Activated CD4-positive, alpha-beta T cell treated with anti-CD3 and anti-CD28 coated beads, Interleukin-2, amount 10 ng/mL, durations not matched to agents 7 days and 5 days (primary cell): Measurements from ENCODE around the gene COX7A2L. TPM values are rescaled to one million over a fixed set of nuclear protein-coding genes. Genes with fewer than 3 reads are reported as not detected.
A peak's percentile ranks its signal among the peaks of the same experiment; 100 is the strongest.

ENCODE experiments used
- CTCF ChIA-PET: fragments of 350-600 bp; sonication (Branson Sonifier 250); formaldehyde crosslinking; loops from one replicate; lab custom pipeline; 2021; ENCODE audit warnings: antibody characterized with exemption; lab: Charles Lee
- POLR2A ChIA-PET: fragments of 350-600 bp; sonication (Branson Sonifier 250); formaldehyde crosslinking; loops from one replicate; lab custom pipeline; 2021; ENCODE audit warnings: antibody characterized with exemption; lab: Charles Lee
- DNase-seq: peaks from one replicate; pipeline ENCODE4 v3.0.0-alpha.2; 2020
- H3K27ac Mint-ChIP-seq: one replicate; pipeline ENCODE4 v1.8.0; 2021; ENCODE audit warnings: mild to moderate bottlenecking, moderate library complexity, mixed read lengths
- H3K27me3 Mint-ChIP-seq: one replicate; pipeline ENCODE4 v1.8.0; 2021; ENCODE audit warnings: mixed read lengths
- H3K36me3 Mint-ChIP-seq: one replicate; pipeline ENCODE4 v1.8.0; 2021; ENCODE audit warnings: low read depth, mixed read lengths
- H3K4me1 Mint-ChIP-seq: one replicate; pipeline ENCODE4 v1.8.0; 2021; ENCODE audit warnings: mixed read lengths
- H3K4me3 Mint-ChIP-seq: one replicate; pipeline ENCODE4 v1.8.0; 2021; ENCODE audit warnings: mild to moderate bottlenecking, moderate library complexity, mixed read lengths
- H3K9me3 Mint-ChIP-seq: one replicate; pipeline ENCODE4 v1.8.0; 2021; ENCODE audit warnings: mixed read lengths
- total RNA-seq, 2 experiments: library from RNA; stranded (reverse); gene quantifications; one replicate each; pipeline ENCODE4 v1.2.3, GENCODE V29; 2021

Gene COX7A2L
- total RNA-seq, 2 experiments from 2014 or later, result 86.4 to 92.1 TPM

DNA sequence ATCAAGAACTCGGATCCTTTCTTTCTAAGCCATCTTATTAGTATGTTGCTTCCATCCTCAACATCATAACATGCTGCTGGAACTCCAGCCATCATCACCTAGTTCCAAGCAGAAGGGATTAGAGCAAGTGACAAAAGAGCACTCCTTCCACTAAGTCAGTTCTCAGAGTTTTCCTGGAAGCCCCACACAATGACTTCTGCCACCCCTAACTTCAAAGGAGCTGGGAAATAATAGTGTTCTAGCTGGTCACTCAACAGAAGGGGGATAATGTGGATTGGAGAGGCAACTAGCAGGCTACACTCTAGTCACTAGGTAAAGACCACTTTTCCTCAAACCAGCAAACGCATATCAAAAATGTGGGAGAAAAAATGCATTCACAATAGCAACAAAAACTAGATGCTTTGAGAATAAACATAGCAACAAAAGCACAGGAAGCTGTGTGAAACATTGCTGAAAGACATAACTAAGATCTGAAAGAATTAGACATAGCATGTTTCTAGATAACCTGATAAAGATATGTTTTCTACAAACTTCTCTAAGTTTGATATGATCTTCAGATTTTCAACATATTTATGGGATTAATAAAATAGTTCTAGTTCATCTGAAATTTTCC lies 39.5 kb downstream of the COX7A2L start:
- no peak for DNase-seq
- ChIA-PET CTCF (interaction anchor here (0.9 kb wide), 1 partner anchor 10 kb away, joined by 3 read pairs; no protein-coding TSS in a partner anchor), POLR2A (no interaction called here)
- Mint-ChIP-seq H3K9me3 (no peaks in the 10 kb centered on the region), H3K36me3 (peaks cover 58% of the 10 kb centered on the region), H3K27ac (peak overlapping the region; percentile 62), H3K4me3 (no peak overlapping the region), H3K27me3 (no peaks in the 10 kb centered on the region), H3K4me1 (peaks cover 14% of the 10 kb centered on the region)

DNA sequence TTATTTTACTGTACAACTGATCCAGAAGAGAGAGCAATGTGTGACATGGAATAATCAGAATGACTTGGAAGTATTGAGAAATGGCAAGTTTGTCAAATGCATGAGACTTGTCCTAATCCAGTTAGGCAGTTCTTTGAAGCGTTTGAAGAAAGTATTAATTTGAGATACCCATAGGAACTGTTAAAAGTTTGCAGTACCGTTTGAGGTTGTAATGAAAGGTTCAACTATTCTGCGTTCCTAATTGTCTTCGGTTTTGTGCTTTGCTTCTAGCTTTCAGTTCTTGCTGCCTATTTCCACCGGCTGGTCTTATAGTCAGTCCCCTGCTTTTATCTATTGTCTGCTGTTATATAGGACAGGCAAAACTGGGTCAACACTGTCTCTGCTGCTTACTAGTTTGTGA lies 41.8 kb downstream of the COX7A2L start:
- H3K27me3 Mint-ChIP-seq, result no peaks in the 10 kb centered on the region
- no peak for DNase-seq
- peaks cover 19% of the 10 kb centered on the region for H3K4me1 Mint-ChIP-seq
- no peaks in the 10 kb centered on the region for H3K9me3 Mint-ChIP-seq
- H3K4me3 Mint-ChIP-seq, result no peak overlapping the region
- peaks cover 60% of the 10 kb centered on the region for H3K36me3 Mint-ChIP-seq
- ChIA-PET CTCF (interaction anchor here (1.4 kb wide), 1 partner anchor 10 kb away, joined by 4 read pairs; no protein-coding TSS in a partner anchor), POLR2A (no interaction called here)
- no peak overlapping the region for H3K27ac Mint-ChIP-seq

GRCh38 chr2:42317945-42318344 lies 43.1 kb downstream of the COX7A2L start:
- no peaks in the 10 kb centered on the region for H3K9me3 Mint-ChIP-seq
- no peak for DNase-seq
- no peak overlapping the region for H3K4me3 Mint-ChIP-seq
- peak overlapping the region; percentile 20 for H3K27ac Mint-ChIP-seq
- POLR2A ChIA-PET, result no interaction called here
- CTCF ChIA-PET, result no interaction called here
- no peaks in the 10 kb centered on the region for H3K27me3 Mint-ChIP-seq
- peaks cover 60% of the 10 kb centered on the region for H3K36me3 Mint-ChIP-seq
- peaks cover 19% of the 10 kb centered on the region for H3K4me1 Mint-ChIP-seq

DNA sequence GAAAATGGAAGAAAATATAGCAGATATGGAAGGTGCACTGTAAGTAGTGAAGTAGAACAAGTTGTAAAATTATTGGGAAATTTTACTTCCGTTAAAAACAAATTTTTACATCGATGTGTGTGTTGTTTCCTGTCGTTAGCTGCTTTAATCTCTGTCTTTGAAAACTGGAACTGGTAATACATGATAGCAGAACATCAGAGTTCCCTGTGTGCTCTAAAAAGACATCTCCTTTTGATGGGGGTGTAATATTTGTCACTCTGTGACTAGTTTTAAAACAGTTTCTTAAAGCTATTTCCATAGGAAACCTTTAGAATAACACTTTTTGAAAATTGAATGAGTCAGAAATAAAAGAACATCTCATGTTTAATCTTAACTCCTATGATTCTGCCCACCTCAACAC lies 43.5 kb downstream of the COX7A2L start:
- H3K4me3 Mint-ChIP-seq, result no peak overlapping the region
- ChIA-PET POLR2A (no interaction called here), CTCF (no interaction called here)
- H3K27me3 Mint-ChIP-seq, result no peaks in the 10 kb centered on the region
- peaks cover 19% of the 10 kb centered on the region for H3K4me1 Mint-ChIP-seq
- H3K9me3 Mint-ChIP-seq, result no peaks in the 10 kb centered on the region
- no peak for DNase-seq
- no peak overlapping the region for H3K27ac Mint-ChIP-seq
- H3K36me3 Mint-ChIP-seq, result peaks cover 55% of the 10 kb centered on the region

DNA sequence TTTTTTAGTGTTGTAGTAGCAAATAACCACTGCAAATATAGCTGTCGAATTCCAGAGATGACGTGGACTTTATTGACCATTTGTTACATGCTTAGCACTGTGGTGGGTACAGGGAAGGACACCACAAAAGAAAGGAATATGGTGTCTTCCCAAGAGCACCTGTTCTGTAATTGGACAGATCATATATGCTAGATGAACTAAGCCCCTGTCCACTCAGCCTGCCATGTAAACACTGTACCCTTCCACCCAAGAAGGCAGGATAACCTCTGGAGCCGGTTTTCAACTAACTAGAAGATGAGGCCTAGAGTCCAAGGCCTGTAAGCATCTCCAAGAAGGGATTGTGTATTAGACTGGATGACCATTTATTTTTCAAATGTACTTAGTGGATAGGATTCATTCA lies 44.1 kb downstream of the COX7A2L start:
- POLR2A ChIA-PET, result interaction anchor here (0.6 kb wide), 1 partner anchor 24 kb away, joined by 8 read pairs; no protein-coding TSS in a partner anchor
- H3K27ac Mint-ChIP-seq, result no peak overlapping the region
- CTCF ChIA-PET, result interaction anchor here (0.8 to 1.3 kb wide), 4 partner anchors 8 to 12 kb away, joined by 3 to 4 read pairs (median 3); no protein-coding TSS in a partner anchor
- DNase-seq, result no peak
- peaks cover 54% of the 10 kb centered on the region for H3K36me3 Mint-ChIP-seq
- H3K4me1 Mint-ChIP-seq, result peaks cover 18% of the 10 kb centered on the region
- no peak overlapping the region for H3K4me3 Mint-ChIP-seq
- no peaks in the 10 kb centered on the region for H3K27me3 Mint-ChIP-seq
- no peaks in the 10 kb centered on the region for H3K9me3 Mint-ChIP-seq

GRCh38 chr2:42315844-42316470 lies 45.1 kb downstream of the COX7A2L start:
- ChIA-PET CTCF (interaction anchor here (0.8 to 1.3 kb wide), 5 partner anchors 9 to 133 kb away, joined by 3 to 4 read pairs (median 3); no protein-coding TSS in a partner anchor), POLR2A (no interaction called here)
- H3K4me3 Mint-ChIP-seq, result no peak overlapping the region
- peaks cover 13% of the 10 kb centered on the region for H3K4me1 Mint-ChIP-seq
- peaks cover 48% of the 10 kb centered on the region for H3K36me3 Mint-ChIP-seq
- no peak overlapping the region for H3K27ac Mint-ChIP-seq
- DNase-seq, result no peak
- no peaks in the 10 kb centered on the region for H3K27me3 Mint-ChIP-seq
- no peaks in the 10 kb centered on the region for H3K9me3 Mint-ChIP-seq

DNA sequence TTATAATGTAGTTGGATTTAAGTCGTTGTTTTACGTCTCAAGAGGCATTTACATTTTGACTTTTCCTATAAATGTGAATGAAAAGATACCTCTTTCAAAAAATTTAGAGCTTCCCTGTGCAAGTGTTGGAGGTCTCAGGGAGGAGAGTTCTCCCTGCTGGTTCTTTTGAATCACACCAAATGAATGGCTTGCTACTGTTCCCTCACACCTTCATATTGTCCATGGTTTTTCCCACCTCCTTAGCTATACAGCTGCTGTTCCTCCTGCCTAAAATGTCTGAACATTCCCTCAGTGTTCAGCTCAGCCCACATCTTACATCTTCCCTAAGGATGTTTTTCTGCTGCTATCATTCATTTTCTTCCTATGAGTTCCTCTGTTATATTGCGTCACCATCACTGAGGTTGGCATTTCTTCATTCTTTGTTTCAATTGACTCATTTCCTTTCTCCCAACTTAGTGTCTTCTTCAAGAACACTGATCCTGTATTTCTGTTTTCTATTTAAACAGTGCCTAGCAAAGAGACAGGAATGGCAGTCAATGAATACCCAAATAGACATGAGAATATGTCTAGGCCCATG lies 46.0 kb downstream of the COX7A2L start:
- ChIA-PET POLR2A (no interaction called here), CTCF (interaction anchor here (0.6 to 1.1 kb wide), 3 partner anchors 14 to 1291 kb away, joined by 3 to 4 read pairs (median 3); no protein-coding TSS in a partner anchor)
- peaks cover 44% of the 10 kb centered on the region for H3K36me3 Mint-ChIP-seq
- H3K9me3 Mint-ChIP-seq, result no peaks in the 10 kb centered on the region
- no peak for DNase-seq
- no peak overlapping the region for H3K4me3 Mint-ChIP-seq
- H3K27me3 Mint-ChIP-seq, result no peaks in the 10 kb centered on the region
- no peak overlapping the region for H3K27ac Mint-ChIP-seq
- H3K4me1 Mint-ChIP-seq, result peaks cover 9% of the 10 kb centered on the region

GRCh38 chr2:42312106-42312505 lies 48.9 kb downstream of the COX7A2L start:
- Mint-ChIP-seq H3K27ac (no peak overlapping the region), H3K4me1 (peaks cover 12% of the 10 kb centered on the region), H3K36me3 (peaks cover 35% of the 10 kb centered on the region), H3K4me3 (no peak overlapping the region), H3K27me3 (no peaks in the 10 kb centered on the region), H3K9me3 (no peaks in the 10 kb centered on the region)
- CTCF ChIA-PET, result interaction anchor here (0.8 kb wide), 1 partner anchor 9 kb away, joined by 3 read pairs; no protein-coding TSS in a partner anchor
- DNase-seq, result no peak
- POLR2A ChIA-PET, result interaction anchor here (0.7 kb wide), 1 partner anchor 115 kb away, joined by 4 read pairs; no protein-coding TSS in a partner anchor

GRCh38 chr2:42310007-42310515 lies 51.0 kb downstream of the COX7A2L start:
- CTCF ChIA-PET, result interaction anchor here (1.2 kb wide), 1 partner anchor 9 kb away, joined by 4 read pairs; no protein-coding TSS in a partner anchor
- H3K4me3 Mint-ChIP-seq, result no peak overlapping the region
- peaks cover 21% of the 10 kb centered on the region for H3K4me1 Mint-ChIP-seq
- H3K36me3 Mint-ChIP-seq, result peaks cover 35% of the 10 kb centered on the region
- POLR2A ChIA-PET, result no interaction called here
- no peaks in the 10 kb centered on the region for H3K27me3 Mint-ChIP-seq
- no peaks in the 10 kb centered on the region for H3K9me3 Mint-ChIP-seq
- DNase-seq, result no peak
- H3K27ac Mint-ChIP-seq, result no peak overlapping the region

DNA sequence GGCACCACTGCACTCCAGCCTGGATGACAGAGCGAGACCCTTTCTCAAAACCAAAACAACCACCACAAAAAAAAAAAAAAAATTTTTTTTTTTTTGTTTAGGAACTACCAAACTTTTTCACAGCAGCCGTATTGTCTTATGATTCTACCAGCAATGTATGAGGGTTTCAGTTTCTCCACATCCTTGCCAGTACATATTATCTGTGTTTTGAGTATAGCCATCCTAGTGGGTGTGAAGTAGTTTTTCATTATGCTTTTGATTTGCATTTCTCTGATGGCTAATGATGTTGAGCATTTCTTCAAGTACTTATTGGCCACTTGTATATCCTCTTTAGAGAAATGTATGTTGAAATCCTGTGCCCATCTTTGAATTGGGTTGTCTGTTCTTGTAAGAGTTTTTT lies 51.7 kb downstream of the COX7A2L start:
- H3K36me3 Mint-ChIP-seq, result peaks cover 32% of the 10 kb centered on the region
- no peak overlapping the region for H3K27ac Mint-ChIP-seq
- POLR2A ChIA-PET, result no interaction called here
- CTCF ChIA-PET, result interaction anchor here (0.6 to 1.2 kb wide), 4 partner anchors 10 to 1385 kb away, joined by 3 to 4 read pairs (median 3); no protein-coding TSS in a partner anchor
- no peaks in the 10 kb centered on the region for H3K9me3 Mint-ChIP-seq
- no peak overlapping the region for H3K4me3 Mint-ChIP-seq
- peaks cover 15% of the 10 kb centered on the region for H3K4me1 Mint-ChIP-seq
- no peaks in the 10 kb centered on the region for H3K27me3 Mint-ChIP-seq
- DNase-seq, result no peak

DNA sequence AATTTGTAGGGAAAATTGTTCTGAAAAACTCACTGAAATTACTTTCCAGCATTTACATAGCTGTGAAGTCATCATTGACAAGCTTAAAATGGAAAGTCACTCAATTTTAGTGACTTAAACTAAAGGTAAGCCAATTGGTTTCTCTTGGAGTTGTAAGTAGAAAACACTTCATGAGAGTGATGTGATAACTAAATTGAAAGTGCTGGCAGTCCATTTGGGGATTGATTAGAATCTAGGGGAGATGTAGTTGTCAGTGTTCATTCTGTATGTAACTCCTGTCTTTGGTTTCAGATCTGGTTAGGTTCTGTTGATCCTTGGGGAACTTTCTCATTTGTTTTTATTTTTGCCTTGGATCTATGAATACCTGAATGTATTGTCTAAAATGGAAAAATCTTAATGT lies 53.8 kb downstream of the COX7A2L start:
- CTCF ChIA-PET, result interaction anchor here (0.8 to 1.3 kb wide), 2 partner anchors 9 to 19 kb away, joined by 3 read pairs; no protein-coding TSS in a partner anchor
- no peaks in the 10 kb centered on the region for H3K9me3 Mint-ChIP-seq
- DNase-seq, result no peak
- POLR2A ChIA-PET, result no interaction called here
- peak overlapping the region; percentile 25 for H3K27ac Mint-ChIP-seq
- peaks cover 44% of the 10 kb centered on the region for H3K36me3 Mint-ChIP-seq
- H3K4me1 Mint-ChIP-seq, result peaks cover 17% of the 10 kb centered on the region
- H3K27me3 Mint-ChIP-seq, result no peaks in the 10 kb centered on the region
- no peak overlapping the region for H3K4me3 Mint-ChIP-seq

GRCh38 chr2:42304059-42304713 lies 56.8 kb downstream of the COX7A2L start:
- Mint-ChIP-seq H3K27ac (no peak overlapping the region), H3K4me3 (no peak overlapping the region), H3K27me3 (no peaks in the 10 kb centered on the region), H3K36me3 (peaks cover 53% of the 10 kb centered on the region), H3K9me3 (peaks cover 4% of the 10 kb centered on the region), H3K4me1 (peaks cover 29% of the 10 kb centered on the region)
- CTCF ChIA-PET, result interaction anchor here (1.0 kb wide), 1 partner anchor 13 kb away, joined by 3 read pairs; no protein-coding TSS in a partner anchor
- no peak for DNase-seq
- POLR2A ChIA-PET, result no interaction called here
